H1 (cell line): ENCODE data around the gene KATNIP. TPM values are rescaled to one million over a fixed set of nuclear protein-coding genes. Genes with fewer than 3 reads are reported as not detected.

ENCODE experiments used
- TBP ChIP-seq: IDR thresholded peaks from 2 replicates; pipeline ENCODE4 v1.6.1; 2011; ENCODE audit warnings: low read depth, low read length, improper control_type of control experiment
- polyA plus RNA-seq, 7 experiments: library from polyadenylated mRNA; depleted of rRNA in 3 of 7; stranded (reverse) in 5 of 7; unstranded in 2 of 7; fragments of >200 nt in 5 of 7; fragments of 200-250 nt in 2 of 7; gene quantifications; 1 replicate in 5 of 7; 2 replicates in 1 of 7; 4 replicates in 1 of 7; pipeline versions ENCODE4 v1.2.1 to v1.2.3, GENCODE V29; 2011 to 2013; ENCODE audit warnings: missing spikeins in 2 of 7, mixed read lengths in 2 of 7
- total RNA-seq: library from RNA; stranded (reverse); fragmentation: NEBNext Ultra II Directional; extraction: Animal tissue kit (Norgen Biotek cat#: 25700); gene quantifications from 2 replicates; pipeline ENCODE4 v1.2.1, GENCODE V29; 2021

KATNIP gene
- total and polyA plus RNA-seq, 2 of the 8 experiments (the other 6 are each of a cell fraction or from before 2014, with no cell fraction given), result 7.9 to 20.0 TPM

GRCh38 chr16:27549464-27549745 lies 539 bp upstream of the KATNIP start (continued):
- no peak for TF ChIP-seq TBP
